ENCODE results near the gene SOX6. TPM values are rescaled to one million over a fixed set of nuclear protein-coding genes. Genes with fewer than 3 reads are reported as not detected.
A peak's percentile ranks its signal among the peaks of the same experiment; 100 is the strongest.

Gene SOX6
- polyA plus RNA-seq, 1 donor = 44.1 TPM

GRCh38 chr11:16194566-16194965 is 161.8 kb downstream of the SOX6 start:
- no peak overlapping the region for H3K4me3 ChIP-seq (ENCODE audit: low read length)
- no peaks in the 10 kb centered on the region for H3K27me3 ChIP-seq (ENCODE audit: control insufficient read depth, insufficient read depth, low read length)
- no peaks in the 10 kb centered on the region for H3K36me3 ChIP-seq (ENCODE audit: control insufficient read depth, insufficient read depth, low read length)
- DNase-seq = no peak
- H3K4me1 ChIP-seq (ENCODE audit: control insufficient read depth, insufficient read depth, low read length) = no peaks in the 10 kb centered on the region
- no peak overlapping the region for H3K27ac ChIP-seq (ENCODE audit: low read length)
- no CpG with 5 or more reads among the region's 2 CpGs for WGBS (ENCODE audit: insufficient coverage, low lambda C conversion rate)
- no peaks in the 10 kb centered on the region for H3K9me3 ChIP-seq (ENCODE audit: control insufficient read depth, low read depth, low read length)

DNA sequence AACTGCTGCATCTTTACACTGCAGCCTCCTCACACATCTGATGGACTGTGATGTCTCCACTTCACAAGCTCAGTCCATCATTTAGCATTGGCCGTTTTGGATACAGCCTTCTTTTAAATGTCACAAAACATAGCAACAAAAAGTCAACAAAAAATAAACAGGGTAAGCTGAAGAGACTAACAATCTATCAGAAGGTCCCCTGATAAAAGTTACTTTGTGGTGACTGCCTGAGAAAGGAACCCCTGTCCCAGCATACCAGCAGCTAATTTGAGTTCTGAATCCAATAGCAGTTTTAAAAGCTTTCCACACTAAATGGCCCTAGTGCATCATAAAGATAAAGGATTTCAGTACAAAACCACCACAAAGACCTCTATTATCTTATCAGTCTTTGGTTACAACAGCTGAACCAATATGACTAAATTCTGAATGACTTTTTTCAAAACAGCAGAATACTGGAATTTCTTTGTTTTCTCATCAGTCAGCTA is 162.4 kb downstream of the SOX6 start:
- peak in 1 of 2 donors; percentile 13 for DNase-seq
- Histone ChIP-seq H3K9me3 (ENCODE audit: control insufficient read depth, low read depth, low read length) (no peaks in the 10 kb centered on the region), H3K27ac (ENCODE audit: low read length) (no peak overlapping the region), H3K36me3 (ENCODE audit: control insufficient read depth, insufficient read depth, low read length) (no peaks in the 10 kb centered on the region), H3K27me3 (ENCODE audit: control insufficient read depth, insufficient read depth, low read length) (no peaks in the 10 kb centered on the region), H3K4me3 (ENCODE audit: low read length) (no peak overlapping the region), H3K4me1 (ENCODE audit: control insufficient read depth, insufficient read depth, low read length) (no peaks in the 10 kb centered on the region)
- WGBS (ENCODE audit: insufficient coverage, low lambda C conversion rate) = no CpG with 5 or more reads among the region's 1 CpG

DNA sequence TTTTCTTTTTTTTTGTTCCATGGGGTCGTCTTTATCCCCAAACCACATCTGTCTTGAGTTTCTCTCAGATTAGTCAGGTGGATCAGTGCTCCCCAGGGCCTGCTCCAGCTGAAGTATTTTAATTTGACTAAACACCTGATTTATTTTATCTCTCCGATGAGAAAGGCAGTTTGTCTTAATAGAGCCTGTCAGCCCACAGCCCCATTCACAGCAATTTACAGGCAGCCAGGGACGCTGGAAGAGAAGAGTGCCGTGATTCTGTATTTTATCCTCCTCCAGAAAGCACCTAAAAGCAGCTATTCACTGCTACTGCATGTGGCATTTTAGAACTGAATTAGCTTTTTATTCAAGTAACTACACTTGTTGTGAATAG is 164.5 kb downstream of the SOX6 start:
- H3K27ac ChIP-seq (ENCODE audit: low read length) = no peak overlapping the region
- no peaks in the 10 kb centered on the region for H3K9me3 ChIP-seq (ENCODE audit: control insufficient read depth, low read depth, low read length)
- no peaks in the 10 kb centered on the region for H3K36me3 ChIP-seq (ENCODE audit: control insufficient read depth, insufficient read depth, low read length)
- no peak for DNase-seq
- no peaks in the 10 kb centered on the region for H3K4me1 ChIP-seq (ENCODE audit: control insufficient read depth, insufficient read depth, low read length)
- WGBS (ENCODE audit: insufficient coverage, low lambda C conversion rate) = 38% methylated on average over 1 of the region's 4 CpGs
- H3K4me3 ChIP-seq (ENCODE audit: low read length) = no peak overlapping the region
- no peaks in the 10 kb centered on the region for H3K27me3 ChIP-seq (ENCODE audit: control insufficient read depth, insufficient read depth, low read length)

- H3K27me3 ChIP-seq (ENCODE audit: control insufficient read depth, insufficient read depth, low read length) = no peaks in the 10 kb centered on the region
- no peak overlapping the region for H3K4me3 ChIP-seq (ENCODE audit: low read length)
- no peak overlapping the region for H3K27ac ChIP-seq (ENCODE audit: low read length)
- no peaks in the 10 kb centered on the region for H3K4me1 ChIP-seq (ENCODE audit: control insufficient read depth, insufficient read depth, low read length)
- no CpG with 5 or more reads among the region's 5 CpGs for WGBS (ENCODE audit: insufficient coverage, low lambda C conversion rate)
- H3K36me3 ChIP-seq (ENCODE audit: control insufficient read depth, insufficient read depth, low read length) = peaks cover 2% of the 10 kb centered on the region
- DNase-seq = no peak
- H3K9me3 ChIP-seq (ENCODE audit: control insufficient read depth, low read depth, low read length) = no peaks in the 10 kb centered on the region
Observed at GRCh38 chr11:16191212-16191867, 165.0 kb downstream of the SOX6 start.

DNA sequence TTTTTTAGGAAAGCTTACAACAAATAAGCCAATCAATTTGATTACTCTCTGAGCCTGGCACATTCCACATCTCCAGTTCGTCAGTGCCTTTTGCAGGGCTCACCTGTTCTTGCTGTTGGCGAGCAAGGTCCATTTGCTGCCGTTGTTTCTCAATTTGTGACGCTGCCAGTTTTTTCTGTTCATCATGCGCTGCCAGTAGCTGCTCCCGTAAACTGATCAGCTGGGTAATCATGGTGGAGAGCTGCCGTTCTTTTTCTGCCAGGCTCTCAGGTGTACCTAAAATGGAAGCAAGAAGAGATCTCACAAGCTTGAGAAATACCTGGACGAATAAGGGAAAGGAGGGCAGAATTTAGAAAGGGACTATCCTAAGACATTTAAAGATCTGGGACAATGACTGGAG is 169.7 kb downstream of the SOX6 start:
- no peaks in the 10 kb centered on the region for H3K27me3 ChIP-seq (ENCODE audit: control insufficient read depth, insufficient read depth, low read length)
- H3K4me1 ChIP-seq (ENCODE audit: control insufficient read depth, insufficient read depth, low read length) = peaks cover 9% of the 10 kb centered on the region
- peaks cover 2% of the 10 kb centered on the region for H3K36me3 ChIP-seq (ENCODE audit: control insufficient read depth, insufficient read depth, low read length)
- no peak overlapping the region for H3K27ac ChIP-seq (ENCODE audit: low read length)
- DNase-seq = peak in 1 of 2 donors; percentile 4
- no peaks in the 10 kb centered on the region for H3K9me3 ChIP-seq (ENCODE audit: control insufficient read depth, low read depth, low read length)
- WGBS (ENCODE audit: insufficient coverage, low lambda C conversion rate) = no CpG with 5 or more reads among the region's 8 CpGs
- no peak overlapping the region for H3K4me3 ChIP-seq (ENCODE audit: low read length)

DNA sequence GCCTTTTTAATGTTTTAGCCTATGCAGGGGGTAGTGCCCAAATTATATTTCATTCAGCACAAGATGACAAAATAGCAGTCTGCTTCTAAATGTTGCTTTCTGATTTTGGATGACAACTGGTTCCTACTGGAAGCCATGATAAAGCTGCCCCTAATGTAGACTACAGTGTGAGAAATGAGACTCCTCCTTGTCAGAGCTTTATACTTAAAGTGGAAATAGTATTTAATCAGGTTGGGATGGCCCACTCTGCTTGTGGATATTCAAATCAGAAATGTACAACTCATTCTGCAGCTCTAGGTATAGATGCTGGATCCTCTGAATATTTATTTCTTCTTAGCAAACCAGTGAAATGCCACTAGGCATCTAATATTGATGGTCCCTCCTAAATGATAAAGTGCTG is 171.3 kb downstream of the SOX6 start:
- Histone ChIP-seq H3K27me3 (ENCODE audit: control insufficient read depth, insufficient read depth, low read length) (no peaks in the 10 kb centered on the region), H3K36me3 (ENCODE audit: control insufficient read depth, insufficient read depth, low read length) (peaks cover 2% of the 10 kb centered on the region), H3K4me1 (ENCODE audit: control insufficient read depth, insufficient read depth, low read length) (peaks cover 9% of the 10 kb centered on the region), H3K27ac (ENCODE audit: low read length) (peak overlapping the region; percentile 59), H3K4me3 (ENCODE audit: low read length) (no peak overlapping the region), H3K9me3 (ENCODE audit: control insufficient read depth, low read depth, low read length) (no peaks in the 10 kb centered on the region)
- DNase-seq = no peak

- Histone ChIP-seq H3K4me1 (ENCODE audit: control insufficient read depth, insufficient read depth, low read length) (peaks cover 9% of the 10 kb centered on the region), H3K27ac (ENCODE audit: low read length) (peak overlapping the region; percentile 59), H3K36me3 (ENCODE audit: control insufficient read depth, insufficient read depth, low read length) (peaks cover 2% of the 10 kb centered on the region), H3K9me3 (ENCODE audit: control insufficient read depth, low read depth, low read length) (no peaks in the 10 kb centered on the region), H3K4me3 (ENCODE audit: low read length) (no peak overlapping the region), H3K27me3 (ENCODE audit: control insufficient read depth, insufficient read depth, low read length) (no peaks in the 10 kb centered on the region)
- DNase-seq = peak; percentile 69 to 82
- WGBS (ENCODE audit: insufficient coverage, low lambda C conversion rate) = no CpG with 5 or more reads among the region's 1 CpG
Observed at GRCh38 chr11:16184588-16184987, 171.8 kb downstream of the SOX6 start.

- 100% methylated on average over 1 of the region's 2 CpGs for WGBS (ENCODE audit: insufficient coverage, low lambda C conversion rate)
- H3K4me3 ChIP-seq (ENCODE audit: low read length) = no peak overlapping the region
- H3K27ac ChIP-seq (ENCODE audit: low read length) = no peak overlapping the region
- peaks cover 5% of the 10 kb centered on the region for H3K36me3 ChIP-seq (ENCODE audit: control insufficient read depth, insufficient read depth, low read length)
- H3K4me1 ChIP-seq (ENCODE audit: control insufficient read depth, insufficient read depth, low read length) = peaks cover 9% of the 10 kb centered on the region
- no peak for DNase-seq
- H3K27me3 ChIP-seq (ENCODE audit: control insufficient read depth, insufficient read depth, low read length) = no peaks in the 10 kb centered on the region
- H3K9me3 ChIP-seq (ENCODE audit: control insufficient read depth, low read depth, low read length) = no peaks in the 10 kb centered on the region
Observed at GRCh38 chr11:16182553-16182952, 173.8 kb downstream of the SOX6 start.

DNA sequence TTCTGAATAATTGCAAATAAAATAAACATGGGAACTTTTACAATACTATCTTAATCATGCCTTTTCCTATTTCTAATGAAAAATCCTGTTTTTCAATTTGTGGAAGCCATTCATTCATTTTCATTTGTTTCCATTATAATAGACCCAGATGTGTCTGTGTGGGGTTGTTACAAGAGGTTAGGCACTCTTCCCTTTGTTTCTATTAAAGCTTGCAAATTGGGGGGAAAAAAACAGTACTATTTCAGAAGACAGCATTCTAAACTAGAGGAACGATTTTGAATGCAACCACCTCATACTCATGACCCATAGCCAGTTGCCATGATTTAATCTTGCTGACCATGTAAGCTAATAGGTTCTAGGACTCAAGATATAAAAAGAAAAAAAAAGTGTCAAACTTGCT is 175.5 kb downstream of the SOX6 start:
- Histone ChIP-seq H3K4me3 (ENCODE audit: low read length) (no peak overlapping the region), H3K27ac (ENCODE audit: low read length) (no peak overlapping the region), H3K27me3 (ENCODE audit: control insufficient read depth, insufficient read depth, low read length) (no peaks in the 10 kb centered on the region), H3K9me3 (ENCODE audit: control insufficient read depth, low read depth, low read length) (no peaks in the 10 kb centered on the region), H3K4me1 (ENCODE audit: control insufficient read depth, insufficient read depth, low read length) (peaks cover 9% of the 10 kb centered on the region), H3K36me3 (ENCODE audit: control insufficient read depth, insufficient read depth, low read length) (peaks cover 3% of the 10 kb centered on the region)
- WGBS (ENCODE audit: insufficient coverage, low lambda C conversion rate) = no CpG with 5 or more reads among the region's 1 CpG
- DNase-seq = no peak

- H3K9me3 ChIP-seq (ENCODE audit: control insufficient read depth, low read depth, low read length) = no peaks in the 10 kb centered on the region
- peaks cover 3% of the 10 kb centered on the region for H3K36me3 ChIP-seq (ENCODE audit: control insufficient read depth, insufficient read depth, low read length)
- no peaks in the 10 kb centered on the region for H3K27me3 ChIP-seq (ENCODE audit: control insufficient read depth, insufficient read depth, low read length)
- peaks cover 4% of the 10 kb centered on the region for H3K4me1 ChIP-seq (ENCODE audit: control insufficient read depth, insufficient read depth, low read length)
- WGBS (ENCODE audit: insufficient coverage, low lambda C conversion rate) = 100% methylated on average over 1 of the region's 3 CpGs
- H3K4me3 ChIP-seq (ENCODE audit: low read length) = no peak overlapping the region
- H3K27ac ChIP-seq (ENCODE audit: low read length) = no peak overlapping the region
- no peak for DNase-seq
Observed at GRCh38 chr11:16179676-16180075, 176.7 kb downstream of the SOX6 start.

DNA sequence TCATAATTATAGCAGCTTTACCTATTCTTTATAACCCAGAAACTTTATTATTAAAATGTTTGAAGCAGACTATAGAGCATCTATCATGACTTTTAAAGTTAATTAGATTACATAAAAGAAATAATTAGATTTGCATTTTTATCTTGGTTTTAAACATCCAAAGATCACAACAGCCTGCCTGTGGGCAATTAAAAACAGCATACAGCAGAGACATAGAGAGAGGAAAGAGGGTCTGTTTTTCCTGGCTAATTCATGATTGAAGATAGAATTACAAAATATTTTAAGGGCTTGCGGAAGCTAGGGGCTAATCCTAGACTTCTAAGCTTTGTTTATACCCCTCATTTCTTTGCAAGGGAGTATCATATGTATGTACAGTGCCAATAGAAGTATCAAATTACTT is 178.1 kb downstream of the SOX6 start:
- Histone ChIP-seq H3K9me3 (ENCODE audit: control insufficient read depth, low read depth, low read length) (no peaks in the 10 kb centered on the region), H3K27me3 (ENCODE audit: control insufficient read depth, insufficient read depth, low read length) (no peaks in the 10 kb centered on the region), H3K4me1 (ENCODE audit: control insufficient read depth, insufficient read depth, low read length) (no peaks in the 10 kb centered on the region), H3K27ac (ENCODE audit: low read length) (no peak overlapping the region), H3K4me3 (ENCODE audit: low read length) (no peak overlapping the region), H3K36me3 (ENCODE audit: control insufficient read depth, insufficient read depth, low read length) (peaks cover 3% of the 10 kb centered on the region)
- no CpG with 5 or more reads among the region's 1 CpG for WGBS (ENCODE audit: insufficient coverage, low lambda C conversion rate)
- no peak for DNase-seq
